ENCODE results near the gene GPR180. TPM values are rescaled to one million over a fixed set of nuclear protein-coding genes. Genes with fewer than 3 reads are reported as not detected.

The GPR180 gene
- total RNA-seq, 1 experiment from 2014 or later = 5.0 TPM

- ATAC-seq (no peak), DNase-seq (ENCODE audit: low spot score) (no peak)
- Mint-ChIP-seq H3K27ac (no peak overlapping the region), H3K4me1 (peaks cover 21% of the 10 kb centered on the region), H3K36me3 (no peaks in the 10 kb centered on the region), H3K27me3 (ENCODE audit: low read depth) (peaks cover 17% of the 10 kb centered on the region), H3K9me3 (no peaks in the 10 kb centered on the region), H3K4me3 (no peak overlapping the region)
- ChIA-PET POLR2A (no interaction called here), CTCF (no interaction called here)
- TF ChIP-seq ZBTB43 (CRISPR knock-in tag; IDR thresholded peaks at IDR 0.05) (no peak), IRF1 (CRISPR knock-in tag; IDR thresholded peaks at IDR 0.05) (no peak), ZNF317 (CRISPR knock-in tag; IDR thresholded peaks at IDR 0.05; ENCODE audit: borderline replicate concordance, low read depth) (no peak), JUN (CRISPR knock-in tag; IDR thresholded peaks at IDR 0.05) (no peak), TCF7 (CRISPR knock-in tag; IDR thresholded peaks at IDR 0.05; ENCODE audit: low read depth) (no peak), SOX15 (CRISPR knock-in tag; IDR thresholded peaks at IDR 0.05) (no peak)
Measured at GRCh38 chr13:94552095-94552494, 49.6 kb upstream of the GPR180 start.

- ChIA-PET CTCF (no interaction called here), POLR2A (no interaction called here)
- TF ChIP-seq FOXP1 (CRISPR knock-in tag; IDR thresholded peaks at IDR 0.05; ENCODE audit: borderline replicate concordance) (no peak), STAT6 (CRISPR knock-in tag; conservative IDR thresholded peaks at IDR 0.05; ENCODE audit: low read depth) (no peak), CTCF (IDR thresholded peaks at IDR 0.05) (no peak), KAT7 (CRISPR knock-in tag; IDR thresholded peaks at IDR 0.05; ENCODE audit: borderline replicate concordance) (no peak)
- no peak for DNase-seq (ENCODE audit: low spot score)
- peaks cover 4% of the 10 kb centered on the region for H3K9me3 Mint-ChIP-seq
- peaks cover 17% of the 10 kb centered on the region for H3K27me3 Mint-ChIP-seq (ENCODE audit: low read depth)
- H3K27ac Mint-ChIP-seq = no peak overlapping the region
- ATAC-seq = no peak
- H3K4me3 Mint-ChIP-seq = no peak overlapping the region
- H3K4me1 Mint-ChIP-seq = peaks cover 11% of the 10 kb centered on the region
- H3K36me3 Mint-ChIP-seq = no peaks in the 10 kb centered on the region
Measured at GRCh38 chr13:94553766-94554165, 47.9 kb upstream of the GPR180 start.

- peaks cover 5% of the 10 kb centered on the region; the same call in 1 of the 2 replicates for H3K4me1 Mint-ChIP-seq
- H3K4me3 Mint-ChIP-seq = no peak overlapping the region
- CTCF ChIA-PET = interaction anchor here (0.8 to 1.2 kb wide), 2 partner anchors 62 to 119 kb away, joined by 3 to 4 read pairs; no protein-coding TSS in a partner anchor
- no peak overlapping the region for H3K27ac Mint-ChIP-seq
- no peaks in the 10 kb centered on the region for H3K36me3 Mint-ChIP-seq
- ATAC-seq (no peak), DNase-seq (ENCODE audit: low spot score) (no peak)
- TF ChIP-seq FOXJ3 (CRISPR knock-in tag; IDR thresholded peaks at IDR 0.05; ENCODE audit: borderline replicate concordance) (no peak), CREB1 (CRISPR knock-in tag; IDR thresholded peaks at IDR 0.05) (no peak), SP1 (CRISPR knock-in tag; conservative IDR thresholded peaks at IDR 0.05) (no peak), GABPB1 (CRISPR knock-in tag; IDR thresholded peaks at IDR 0.05) (no peak), GTF2I (CRISPR knock-in tag; conservative IDR thresholded peaks at IDR 0.05) (no peak), ERG (CRISPR knock-in tag; IDR thresholded peaks at IDR 0.05) (no peak)
- peaks cover 9% of the 10 kb centered on the region for H3K27me3 Mint-ChIP-seq (ENCODE audit: low read depth)
- POLR2A ChIA-PET = no interaction called here
- H3K9me3 Mint-ChIP-seq = peaks cover 9% of the 10 kb centered on the region
Measured at GRCh38 chr13:94556041-94556440, 45.6 kb upstream of the GPR180 start.

Measured in WTC11 (cell line).